Esophagus muscularis mucosa (tissue), 4 donors: ENCODE measurements around the gene DNAJB1. TPM values are rescaled to one million over a fixed set of nuclear protein-coding genes. Genes with fewer than 3 reads are reported as not detected.
A peak's percentile ranks its signal among the peaks of the same experiment; 100 is the strongest.

Experiments
- DNase-seq: peaks from one replicate; pipeline ENCODE4 v3.0.0-alpha.2; 2017; ENCODE audit errors: extremely low spot score
- H3K27ac ChIP-seq, 4 donors: fragments of 200-600 bp; sonication (generic); replicated peaks in 1 of 4; 1 replicate in 3 of 4; 2 replicates in 1 of 4; pipeline ENCODE4 v1.5.1; 2016 to 2019; ENCODE audit warnings: mild to moderate bottlenecking in 1 of 4
- H3K27me3 ChIP-seq, 4 donors: fragments of 200-600 bp; sonication (generic); one replicate each; pipeline versions ENCODE4 v1.5.1 to v1.6.0; 2016 to 2019
- H3K36me3 ChIP-seq, 4 donors: fragments of 200-600 bp; sonication (generic); one replicate each; pipeline ENCODE4 v1.5.1; 2016 to 2019
- H3K4me1 ChIP-seq, 4 donors: fragments of 200-600 bp; sonication (generic); one replicate each; pipeline ENCODE4 v1.5.1; 2016 to 2019
- H3K4me3 ChIP-seq, 4 donors: fragments of 200-600 bp; sonication (generic); 1 replicate in 2 of 4; 2 replicates in 2 of 4; pipeline ENCODE4 v1.5.1; 2016 to 2019; ENCODE audit warnings: mild to moderate bottlenecking in 4 of 4, moderate library complexity in 1 of 4
- H3K9me3 ChIP-seq, 4 donors: fragments of 200-600 bp; sonication (generic); 1 replicate in 3 of 4; 2 replicates in 1 of 4; pipeline ENCODE4 v1.5.1; 2016 to 2019
- CTCF ChIP-seq, 3 experiments: fragments of 200-600 bp in 2 of 3; fragments of 450-650 bp in 1 of 3; sonication (generic) in 2 of 3; IDR thresholded peaks; one replicate each; pipeline ENCODE4 v1.5.1; 2017 to 2019; ENCODE audit warnings: antibody characterized with exemption in 3 of 3, mild to moderate bottlenecking in 2 of 3, moderate library complexity in 1 of 3
- EP300 ChIP-seq: sonication (generic); formaldehyde crosslinking; IDR thresholded peaks from one replicate; pipeline ENCODE4 v1.6.1; 2017; ENCODE audit warnings: antibody characterized with exemption
- POLR2A ChIP-seq: fragments of 450-650 bp; IDR thresholded peaks from one replicate; pipeline ENCODE4 v1.6.1; 2017; ENCODE audit warnings: antibody characterized with exemption, moderate library complexity, mild to moderate bottlenecking, low read depth
- POLR2AphosphoS5 ChIP-seq, 2 donors: sonication (generic); formaldehyde crosslinking; IDR thresholded peaks; one replicate each; pipeline ENCODE4 v1.6.1; 2017; ENCODE audit warnings: antibody characterized with exemption in 2 of 2
- WGBS: methylation state at CpG from one replicate; pipeline ENCODE4 v1.1.5; 2018; 5-methylcytosine and 5-hydroxymethylcytosine counted together
- intact Hi-C: fragments of 100-400 bp; cut with DNase I; formaldehyde crosslinking; loops from one replicate; pipeline ENCODE4 v1.15.1; 2023
- total RNA-seq, 4 donors: library from RNA; depleted of rRNA; stranded (reverse); fragments of >200 nt; gene quantifications; one replicate each; pipeline versions ENCODE4 v1.1.0 to v1.2.1, GENCODE V29; 2016

The DNAJB1 gene
- total RNA-seq, 4 donors from 2014 or later: 50.3 to 102 (median 86.3) TPM

DNA sequence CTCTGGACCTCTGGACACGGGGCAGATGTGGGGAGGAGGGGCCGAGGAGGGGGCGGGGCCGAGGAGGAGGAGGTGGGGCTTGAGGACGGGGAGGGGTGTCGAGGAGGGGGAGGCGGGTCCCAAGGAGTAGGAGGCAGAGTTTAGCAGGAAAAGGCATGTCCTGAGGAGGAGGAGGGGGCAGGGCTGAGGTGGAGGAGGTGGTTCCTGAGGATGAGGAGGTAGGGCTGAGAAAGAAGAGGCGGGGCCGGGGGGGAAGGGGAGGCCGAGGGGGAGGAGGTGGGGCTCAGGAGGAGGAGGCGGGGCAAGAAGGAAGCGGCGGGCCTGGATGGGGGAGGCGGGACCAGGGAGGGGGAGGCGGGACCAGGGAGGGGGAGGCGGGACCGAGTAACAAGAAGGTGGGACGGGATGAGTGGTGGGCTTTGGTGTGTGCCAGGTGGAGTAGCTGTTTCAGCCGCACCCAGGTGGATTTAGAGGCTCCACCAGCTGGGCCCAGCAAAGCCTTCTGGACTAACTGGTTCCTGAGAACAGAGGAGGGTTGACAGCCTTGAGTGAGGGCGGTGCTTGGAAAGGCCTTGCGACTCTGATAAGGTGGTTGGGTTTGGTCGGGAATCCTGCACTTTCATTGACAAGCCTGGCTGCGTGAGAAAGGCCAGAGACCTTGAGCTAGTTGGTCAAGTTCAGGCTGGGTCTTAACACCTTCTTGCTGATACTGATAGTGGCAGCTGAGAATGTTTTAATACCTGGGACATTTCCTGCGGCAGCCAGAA is 18.9 kb upstream of the DNAJB1 start:
- TF ChIP-seq EP300: no peak
- no peak for TF ChIP-seq CTCF (IDR thresholded peaks at IDR 0.05)
- TF ChIP-seq POLR2AphosphoS5 (IDR thresholded peaks at IDR 0.05): no peak
- no peak for TF ChIP-seq POLR2A
- H3K27ac ChIP-seq: peak overlapping the region in 3 of 4 donors; percentile 38 to 44 (median 39)

DNA sequence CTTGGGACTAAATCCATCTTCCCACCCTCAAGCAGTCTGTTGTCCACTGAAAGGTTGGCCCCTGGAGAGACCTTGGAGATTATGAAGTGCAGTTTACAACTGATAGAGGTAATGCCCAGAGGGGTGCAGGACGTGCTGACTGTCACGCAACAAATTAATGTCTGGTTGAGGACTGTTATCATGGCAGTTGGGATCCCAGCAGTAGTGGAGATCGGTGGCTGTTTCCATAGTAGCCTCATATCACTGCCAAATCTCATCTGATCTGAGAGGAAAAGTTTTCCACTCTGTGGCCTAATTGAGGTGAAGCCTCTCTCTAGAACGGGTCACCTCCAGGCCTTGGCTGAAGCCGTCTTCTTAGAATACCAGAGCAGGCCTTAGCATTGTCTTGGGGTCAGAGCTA is 15.3 kb upstream of the DNAJB1 start:
- H3K27me3 ChIP-seq: no peaks in the 10 kb centered on the region
- no peak overlapping the region for H3K4me3 ChIP-seq
- DNase-seq: no peak
- no peaks in the 10 kb centered on the region for H3K9me3 ChIP-seq
- peaks cover 26 to 42% (median 36%) of the 10 kb centered on the region in 4 donors for H3K4me1 ChIP-seq
- no peak for TF ChIP-seq CTCF (IDR thresholded peaks at IDR 0.05)
- TF ChIP-seq POLR2AphosphoS5 (IDR thresholded peaks at IDR 0.05): no peak
- TF ChIP-seq POLR2A: no peak
- TF ChIP-seq EP300: no peak
- intact Hi-C loops: no loop called here
- no peak overlapping the region for H3K27ac ChIP-seq
- 91% methylated on average over 5 of the region's 5 CpGs for WGBS
- peaks cover 0 to 5% (median 3%) of the 10 kb centered on the region in 4 donors for H3K36me3 ChIP-seq

More for the DNA sequence above, 18.9 kb upstream of the DNAJB1 start:
- H3K36me3 ChIP-seq: peaks cover 0 to 8% (median 4%) of the 10 kb centered on the region in 4 donors
- H3K27me3 ChIP-seq: no peaks in the 10 kb centered on the region
- H3K9me3 ChIP-seq: no peaks in the 10 kb centered on the region
- peak overlapping the region in 3 of 4 donors; percentile 31 to 42 (median 36) for H3K4me3 ChIP-seq
- DNase-seq: no peak
- WGBS: 31% methylated on average over 23 of the region's 24 CpGs
- H3K4me1 ChIP-seq: peaks cover 11 to 18% (median 12%) of the 10 kb centered on the region in 4 donors
- intact Hi-C loops: no loop called here

DNA sequence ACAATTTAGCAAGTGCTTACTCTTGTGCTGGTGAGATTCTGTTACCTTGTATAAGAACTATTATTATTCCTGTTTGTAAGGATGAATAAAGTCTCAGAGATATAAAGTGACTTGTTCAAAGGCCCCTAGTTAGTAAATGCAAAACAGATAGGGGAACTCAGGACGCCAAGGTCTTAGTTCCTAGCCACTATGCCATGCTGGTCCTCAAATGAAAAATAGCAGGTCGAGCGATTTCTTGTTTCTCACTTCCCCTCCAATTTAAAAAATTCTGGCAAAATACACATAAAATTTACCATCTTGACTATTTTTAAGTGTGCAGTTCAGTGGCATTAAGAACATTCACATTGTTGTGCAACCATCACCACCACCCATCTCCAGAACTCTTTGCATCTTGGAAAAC is 12.3 kb upstream of the DNAJB1 start:
- H3K4me3 ChIP-seq: peak overlapping the region in 3 of 4 donors; percentile 59 to 73 (median 60)
- TF ChIP-seq EP300: no peak
- no peak for TF ChIP-seq POLR2A
- TF ChIP-seq CTCF (IDR thresholded peaks at IDR 0.05): no peak
- TF ChIP-seq POLR2AphosphoS5 (IDR thresholded peaks at IDR 0.05): no peak
- peaks cover 0 to 5% (median 3%) of the 10 kb centered on the region in 4 donors for H3K36me3 ChIP-seq
- peak overlapping the region in 3 of 4 donors; percentile 88 to 93 (median 93) for H3K27ac ChIP-seq
- no peak for DNase-seq
- no peaks in the 10 kb centered on the region for H3K27me3 ChIP-seq
- H3K9me3 ChIP-seq: no peaks in the 10 kb centered on the region
- WGBS: 73% methylated on average over 3 of the region's 3 CpGs
- intact Hi-C loops: no loop called here
- H3K4me1 ChIP-seq: peaks cover 23 to 28% (median 25%) of the 10 kb centered on the region in 4 donors

- peak overlapping the region; percentile 59 to 82 (median 66) for H3K4me3 ChIP-seq
- intact Hi-C loops: no loop called here
- H3K27me3 ChIP-seq: no peaks in the 10 kb centered on the region
- WGBS: 0% methylated on average over 6 of the region's 18 CpGs
- no peaks in the 10 kb centered on the region for H3K9me3 ChIP-seq
- H3K36me3 ChIP-seq: peaks cover 0 to 5% (median 3%) of the 10 kb centered on the region in 4 donors
- no peak for DNase-seq
- peak overlapping the region; percentile 88 to 93 (median 92) for H3K27ac ChIP-seq
- TF ChIP-seq POLR2A: no peak
- no peak for TF ChIP-seq POLR2AphosphoS5 (IDR thresholded peaks at IDR 0.05)
- TF ChIP-seq CTCF (IDR thresholded peaks at IDR 0.05): no peak
- no peak for TF ChIP-seq EP300
- peaks cover 23 to 28% (median 25%) of the 10 kb centered on the region in 4 donors for H3K4me1 ChIP-seq
These were observed 11.8 kb upstream of the DNAJB1 start for GRCh38 chr19:14530005-14530348.
